Endodermal cell (in vitro differentiated cells): ENCODE measurements around the gene CEBPZOS. TPM values are rescaled to one million over a fixed set of nuclear protein-coding genes. Genes with fewer than 3 reads are reported as not detected.
"Not testable (repeated sequence)": the region's sequence is repeated elsewhere in the genome, so short reads cannot be mapped to it uniquely, and the experiment has no call there.

Experiments
- DNase-seq: peaks from one replicate; pipeline ENCODE4 v3.0.0-alpha.2; 2017
- H3K27ac ChIP-seq: 2 replicates; pipeline ENCODE4 v1.5.1; 2013; ENCODE audit warnings: mild to moderate bottlenecking, low read depth, low read length, moderate library complexity
- H3K27me3 ChIP-seq: 2 replicates; pipeline ENCODE4 v1.6.1; 2013; ENCODE audit warnings: mild to moderate bottlenecking, low read length, moderate library complexity; ENCODE audit not compliant: insufficient read depth, control insufficient read depth, poor library complexity, severe bottlenecking
- H3K36me3 ChIP-seq: 2 replicates; pipeline ENCODE4 v1.7.0; 2013; ENCODE audit warnings: mild to moderate bottlenecking, low read length, moderate library complexity; ENCODE audit not compliant: control insufficient read depth, insufficient read depth
- H3K4me1 ChIP-seq: one replicate; pipeline ENCODE4 v1.7.0; 2013; ENCODE audit warnings: low read length; ENCODE audit not compliant: control insufficient read depth, insufficient read depth
- H3K4me3 ChIP-seq: 2 replicates; pipeline ENCODE4 v1.5.1; 2013; ENCODE audit warnings: mild to moderate bottlenecking, low read length, moderate library complexity
- H3K9ac ChIP-seq: 2 replicates; pipeline ENCODE4 v1.6.1; 2013; ENCODE audit warnings: mild to moderate bottlenecking, low read length, moderate library complexity; ENCODE audit not compliant: poor library complexity, severe bottlenecking; ENCODE audit errors: extremely low read depth
- H3K9me3 ChIP-seq: 2 replicates; pipeline ENCODE4 v1.6.1; 2013; ENCODE audit warnings: mild to moderate bottlenecking, low read length, moderate library complexity; ENCODE audit not compliant: control insufficient read depth
- H3K27ac Mint-ChIP-seq: 2 replicates; pipeline ENCODE4 v1.8.0; 2020; ENCODE audit warnings: mixed read lengths
- H3K27me3 Mint-ChIP-seq: 2 replicates; pipeline ENCODE4 v1.8.0; 2021; ENCODE audit warnings: mild to moderate bottlenecking, mixed read lengths; ENCODE audit not compliant: insufficient read depth
- H3K36me3 Mint-ChIP-seq: 2 replicates; pipeline ENCODE4 v1.8.0; 2020; ENCODE audit warnings: low read depth, mixed read lengths
- H3K4me1 Mint-ChIP-seq: 2 replicates; pipeline ENCODE4 v1.8.0; 2020; ENCODE audit warnings: mixed read lengths
- H3K4me3 Mint-ChIP-seq: 2 replicates; pipeline ENCODE4 v1.8.0; 2020; ENCODE audit warnings: mild to moderate bottlenecking, moderate library complexity, mixed read lengths
- H3K9me3 Mint-ChIP-seq: 2 replicates; pipeline ENCODE4 v1.8.0; 2020; ENCODE audit warnings: mild to moderate bottlenecking, mixed read lengths
- WGBS, 2 experiments: methylation state at CpG; one replicate each; pipeline versions ENCODE4 v1.1.5 to v1.1.7; 2013; ENCODE audit warnings: missing lambda C conversion rate in 2 of 2, mixed read lengths in 1 of 2; ENCODE audit not compliant: insufficient coverage in 1 of 2, insufficient read length in 1 of 2; 5-methylcytosine and 5-hydroxymethylcytosine counted together
- total RNA-seq, 2 donors: library from RNA; stranded (reverse); fragmentation: NEBNext Ultra II Directional in 1 of 2; extraction: Animal tissue kit (Norgen Biotek cat#: 25700) in 1 of 2; gene quantifications; 2 replicates in 1 of 2; 3 replicates in 1 of 2; pipeline ENCODE4 v1.2.1, GENCODE V29; 2021
- TF ChIP-seq, protein P1 (sequence below): fragments of 200-600 bp; sonication (generic); conservative IDR thresholded peaks from 2 replicates; pipeline ENCODE4 v1.5.0; 2021; ENCODE audit warnings: antibody characterized with exemption, mild to moderate bottlenecking

CEBPZOS gene
- total RNA-seq, 2 donors from 2014 or later = 4.4 to 11.8 TPM

DNA sequence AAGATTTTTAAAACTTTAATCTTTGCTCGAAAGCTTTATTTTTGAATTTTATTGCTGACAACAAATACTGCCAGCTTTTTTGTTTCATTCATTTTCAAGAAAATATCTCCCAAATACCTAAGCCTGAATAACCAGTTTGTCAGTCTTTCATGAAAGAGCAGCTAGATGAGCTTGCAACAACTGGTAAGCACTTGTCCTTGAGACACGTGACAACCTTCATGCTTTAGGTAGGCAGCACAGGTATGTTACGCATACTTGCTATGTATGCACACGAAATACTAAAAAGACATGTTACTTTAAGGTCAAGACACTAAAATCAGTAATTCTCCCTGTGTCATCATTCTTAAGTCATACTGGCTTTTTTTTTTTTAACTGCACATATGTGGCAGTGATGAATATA lies 22.8 kb downstream of the CEBPZOS start:
- no peak overlapping the region for H3K27ac Mint-ChIP-seq
- WGBS, 2 experiments = 93 to 96% methylated on average over 3 to 4 of the region's 4 CpGs
- H3K36me3 Mint-ChIP-seq = peaks cover 76% of the 10 kb centered on the region
- peaks cover 85% of the 10 kb centered on the region for H3K36me3 ChIP-seq
- peaks cover 3% of the 10 kb centered on the region for H3K4me1 Mint-ChIP-seq
- no peaks in the 10 kb centered on the region for H3K9me3 Mint-ChIP-seq
- no peak overlapping the region for H3K4me3 Mint-ChIP-seq
- no peaks in the 10 kb centered on the region for H3K27me3 Mint-ChIP-seq
- TF ChIP-seq, protein P1, sequence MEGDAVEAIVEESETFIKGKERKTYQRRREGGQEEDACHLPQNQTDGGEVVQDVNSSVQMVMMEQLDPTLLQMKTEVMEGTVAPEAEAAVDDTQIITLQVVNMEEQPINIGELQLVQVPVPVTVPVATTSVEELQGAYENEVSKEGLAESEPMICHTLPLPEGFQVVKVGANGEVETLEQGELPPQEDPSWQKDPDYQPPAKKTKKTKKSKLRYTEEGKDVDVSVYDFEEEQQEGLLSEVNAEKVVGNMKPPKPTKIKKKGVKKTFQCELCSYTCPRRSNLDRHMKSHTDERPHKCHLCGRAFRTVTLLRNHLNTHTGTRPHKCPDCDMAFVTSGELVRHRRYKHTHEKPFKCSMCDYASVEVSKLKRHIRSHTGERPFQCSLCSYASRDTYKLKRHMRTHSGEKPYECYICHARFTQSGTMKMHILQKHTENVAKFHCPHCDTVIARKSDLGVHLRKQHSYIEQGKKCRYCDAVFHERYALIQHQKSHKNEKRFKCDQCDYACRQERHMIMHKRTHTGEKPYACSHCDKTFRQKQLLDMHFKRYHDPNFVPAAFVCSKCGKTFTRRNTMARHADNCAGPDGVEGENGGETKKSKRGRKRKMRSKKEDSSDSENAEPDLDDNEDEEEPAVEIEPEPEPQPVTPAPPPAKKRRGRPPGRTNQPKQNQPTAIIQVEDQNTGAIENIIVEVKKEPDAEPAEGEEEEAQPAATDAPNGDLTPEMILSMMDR = no peak
- no peak overlapping the region for H3K4me3 ChIP-seq
- H3K9ac ChIP-seq = no peak overlapping the region
- no peak for DNase-seq
- H3K9me3 ChIP-seq = no peaks in the 10 kb centered on the region
- H3K27ac ChIP-seq = no peak overlapping the region
- no peaks in the 10 kb centered on the region for H3K27me3 ChIP-seq
- H3K4me1 ChIP-seq = no peaks in the 10 kb centered on the region

DNA sequence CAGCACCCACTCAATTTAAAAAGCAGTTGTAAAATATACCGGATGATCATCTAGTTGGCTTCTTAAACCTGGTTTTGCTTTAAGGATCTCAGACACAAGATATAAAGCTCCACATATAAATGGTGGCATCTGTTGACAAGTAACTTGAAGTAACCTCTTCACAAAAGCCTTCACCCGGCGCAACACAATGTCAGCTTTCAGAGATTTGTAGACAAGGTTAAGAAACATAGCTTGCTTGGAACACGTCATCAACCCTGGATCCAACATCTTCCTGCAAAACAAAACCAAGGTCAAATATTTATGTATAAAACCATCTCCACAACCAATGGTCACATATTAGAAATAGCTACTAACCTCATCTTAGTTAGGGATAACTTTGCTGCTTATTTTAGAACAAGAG lies 26.8 kb downstream of the CEBPZOS start:
- Histone ChIP-seq H3K4me3 (no peak overlapping the region), H3K27me3 (no peaks in the 10 kb centered on the region), H3K9me3 (no peaks in the 10 kb centered on the region), H3K27ac (no peak overlapping the region), H3K4me1 (no peaks in the 10 kb centered on the region), H3K9ac (no peak overlapping the region), H3K36me3 (peaks cover 82% of the 10 kb centered on the region)
- no peaks in the 10 kb centered on the region for H3K27me3 Mint-ChIP-seq
- H3K27ac Mint-ChIP-seq = no peak overlapping the region
- TF ChIP-seq, protein P1 = no peak
- DNase-seq = no peak
- 93 to 97% methylated on average over 4 of the region's 4 CpGs for WGBS, 2 experiments
- peaks cover 65% of the 10 kb centered on the region for H3K36me3 Mint-ChIP-seq
- H3K9me3 Mint-ChIP-seq = no peaks in the 10 kb centered on the region
- no peak overlapping the region for H3K4me3 Mint-ChIP-seq
- peaks cover 23% of the 10 kb centered on the region for H3K4me1 Mint-ChIP-seq

DNA sequence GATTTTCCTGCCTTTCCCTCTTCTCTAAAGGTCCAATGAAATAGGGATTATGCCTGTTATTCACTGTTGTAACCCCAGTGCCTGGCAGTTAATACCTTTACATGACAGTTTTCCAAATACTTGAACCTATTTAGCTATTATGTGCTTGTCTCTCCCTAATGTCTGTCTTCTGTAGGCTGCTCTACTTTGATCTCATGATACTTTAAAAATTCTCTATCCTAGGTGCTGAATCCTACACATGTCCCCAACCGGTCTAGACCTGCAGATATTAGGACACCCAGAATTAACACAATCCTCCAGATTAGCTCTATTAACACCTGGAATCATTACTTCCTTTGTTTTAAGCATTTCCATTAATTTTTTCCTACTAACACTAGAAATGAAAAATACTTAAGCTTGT lies 27.8 kb downstream of the CEBPZOS start:
- H3K36me3 Mint-ChIP-seq = peaks cover 56% of the 10 kb centered on the region
- no peaks in the 10 kb centered on the region for H3K9me3 Mint-ChIP-seq
- peaks cover 77% of the 10 kb centered on the region for H3K36me3 ChIP-seq
- TF ChIP-seq, protein P1 = no peak
- no peak overlapping the region for H3K9ac ChIP-seq
- 85 to 90% methylated on average over 1 of the region's 1 CpG for WGBS, 2 experiments
- H3K4me3 ChIP-seq = peak overlapping the region; percentile 57
- no peaks in the 10 kb centered on the region for H3K27me3 ChIP-seq
- H3K9me3 ChIP-seq = no peaks in the 10 kb centered on the region
- H3K4me1 Mint-ChIP-seq = peaks cover 23% of the 10 kb centered on the region
- H3K4me1 ChIP-seq = no peaks in the 10 kb centered on the region
- DNase-seq = no peak
- H3K27ac Mint-ChIP-seq = no peak overlapping the region
- H3K4me3 Mint-ChIP-seq = no peak overlapping the region
- H3K27ac ChIP-seq = no peak overlapping the region
- no peaks in the 10 kb centered on the region for H3K27me3 Mint-ChIP-seq

DNA sequence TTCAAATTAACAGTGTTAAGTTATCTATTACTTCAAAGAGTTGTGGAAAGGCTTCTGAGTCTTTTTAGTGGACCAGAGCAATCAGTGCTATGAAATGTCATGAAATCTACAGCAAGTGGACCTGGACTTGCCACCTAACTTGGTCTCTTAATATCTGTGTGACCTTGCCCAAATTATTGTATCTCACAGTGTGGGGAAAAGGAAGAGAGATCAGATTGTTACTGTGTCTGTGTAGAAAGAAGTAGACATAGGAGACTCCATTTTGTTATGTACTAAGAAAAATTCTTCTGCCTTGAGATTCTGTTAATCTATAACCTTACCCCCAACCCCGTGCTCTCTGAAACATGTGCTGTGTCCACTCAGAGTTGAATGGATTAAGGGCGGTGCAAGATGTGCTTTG lies 28.8 kb downstream of the CEBPZOS start:
- H3K9me3 ChIP-seq, H3K27ac ChIP-seq, DNase-seq, H3K27me3 Mint-ChIP-seq, H3K9ac ChIP-seq, H3K4me1 ChIP-seq, H3K27me3 ChIP-seq, H3K9me3 Mint-ChIP-seq: not testable (repeated sequence)
- Mint-ChIP-seq H3K4me3 (peak overlapping the region; percentile 4), H3K36me3 (peaks cover 50% of the 10 kb centered on the region), H3K27ac (peak overlapping the region; percentile 67), H3K4me1 (peaks cover 26% of the 10 kb centered on the region)
- peaks cover 70% of the 10 kb centered on the region for H3K36me3 ChIP-seq
- WGBS, 2 experiments = no CpG with 5 or more reads among the region's 2 CpGs
- peak overlapping the region; percentile 57 for H3K4me3 ChIP-seq
